WERI-Rb-1 (cell line): Measurements from ENCODE around the gene PARP12.

Source experiments
- DNase-seq: peaks from one replicate; pipeline ENCODE4 v3.0.0-alpha.2; 2020
- H3K27ac ChIP-seq: fragments of 250-450 bp; sonication (Bioruptor Pico); 2 replicates; pipeline ENCODE4 v1.5.1; 2020; ENCODE audit warnings: mild to moderate bottlenecking, moderate library complexity
- H3K27me3 ChIP-seq: fragments of 250-450 bp; sonication (Bioruptor Pico); 2 replicates; pipeline ENCODE4 v1.5.1; 2021; ENCODE audit warnings: mild to moderate bottlenecking, low read depth, moderate library complexity; ENCODE audit not compliant: insufficient read depth, severe bottlenecking
- H3K36me3 ChIP-seq: fragments of 250-450 bp; sonication (Bioruptor Pico); 2 replicates; pipeline ENCODE4 v1.5.1; 2020; ENCODE audit warnings: mild to moderate bottlenecking, moderate library complexity
- H3K4me3 ChIP-seq: 2 replicates; pipeline ENCODE4 v1.5.1; 2011; ENCODE audit warnings: low read depth, mild to moderate bottlenecking, control low read depth, low read length
- H3K9me3 ChIP-seq: fragments of 250-450 bp; sonication (Bioruptor Pico); 2 replicates; pipeline ENCODE4 v1.5.1; 2021; ENCODE audit warnings: mild to moderate bottlenecking, moderate library complexity; ENCODE audit not compliant: severe bottlenecking
- CTCF ChIP-seq: IDR thresholded peaks from 2 replicates; pipeline ENCODE4 v1.5.1; 2011; ENCODE audit warnings: low read depth, mild to moderate bottlenecking, control low read depth, inconsistent platforms, low read length

The PARP12 gene

GRCh38 chr7:140057143-140057535 lies 5.6 kb downstream of the PARP12 start:
- no peak for DNase-seq
- Histone ChIP-seq H3K9me3 (no peaks in the 10 kb centered on the region), H3K27ac (no peak overlapping the region), H3K36me3 (no peaks in the 10 kb centered on the region), H3K27me3 (no peaks in the 10 kb centered on the region), H3K4me3 (no peak overlapping the region)
- no peak for TF ChIP-seq CTCF

GRCh38 chr7:140056431-140057142 lies 6.2 kb downstream of the PARP12 start:
- no peaks in the 10 kb centered on the region for H3K27me3 ChIP-seq
- H3K36me3 ChIP-seq, result no peaks in the 10 kb centered on the region
- TF ChIP-seq CTCF, result no peak
- H3K4me3 ChIP-seq, result no peak overlapping the region
- no peak overlapping the region for H3K27ac ChIP-seq
- DNase-seq, result no peak
- no peaks in the 10 kb centered on the region for H3K9me3 ChIP-seq

- no peak for TF ChIP-seq CTCF
- no peak overlapping the region for H3K27ac ChIP-seq
- no peak for DNase-seq
- H3K4me3 ChIP-seq, result no peak overlapping the region
- no peaks in the 10 kb centered on the region for H3K27me3 ChIP-seq
- no peaks in the 10 kb centered on the region for H3K36me3 ChIP-seq
- no peaks in the 10 kb centered on the region for H3K9me3 ChIP-seq
Observed at GRCh38 chr7:140055833-140056232, 6.9 kb downstream of the PARP12 start.

GRCh38 chr7:140054751-140055150 lies 8.0 kb downstream of the PARP12 start:
- Histone ChIP-seq H3K27me3 (no peaks in the 10 kb centered on the region), H3K27ac (no peak overlapping the region)
- no peak for TF ChIP-seq CTCF

GRCh38 chr7:140053812-140054539 lies 8.8 kb downstream of the PARP12 start:
- no peak overlapping the region for H3K4me3 ChIP-seq
- no peaks in the 10 kb centered on the region for H3K9me3 ChIP-seq
- no peak overlapping the region for H3K27ac ChIP-seq
- no peak for DNase-seq
- H3K36me3 ChIP-seq, result no peaks in the 10 kb centered on the region
- no peak for TF ChIP-seq CTCF
- no peaks in the 10 kb centered on the region for H3K27me3 ChIP-seq

More at GRCh38 chr7:140054751-140055150, 8.0 kb downstream of the PARP12 start:
- no peak for DNase-seq
- Histone ChIP-seq H3K36me3 (no peaks in the 10 kb centered on the region), H3K4me3 (no peak overlapping the region), H3K9me3 (no peaks in the 10 kb centered on the region)

- no peaks in the 10 kb centered on the region for H3K36me3 ChIP-seq
- DNase-seq, result no peak
Observed at GRCh38 chr7:140051820-140052219, 10.9 kb downstream of the PARP12 start.

More at GRCh38 chr7:140051820-140052219, 10.9 kb downstream of the PARP12 start:
- H3K9me3 ChIP-seq, result no peaks in the 10 kb centered on the region
- no peaks in the 10 kb centered on the region for H3K27me3 ChIP-seq
- no peak for TF ChIP-seq CTCF
- H3K4me3 ChIP-seq, result no peak overlapping the region
- H3K27ac ChIP-seq, result no peak overlapping the region
